Mesothelial cell of epicardium (in vitro differentiated cells): ENCODE results near the gene FOXD2. TPM values are rescaled to one million over a fixed set of nuclear protein-coding genes. Genes with fewer than 3 reads are reported as not detected.

Experiments
- DNase-seq, 2 experiments: peaks; one replicate each; pipeline ENCODE4 v3.0.0; 2021; ENCODE audit warnings: low spot score in 2 of 2; ENCODE audit not compliant: unreplicated experiment in 2 of 2
- H3K27ac Mint-ChIP-seq: 2 replicates; pipeline ENCODE4 v1.8.0; 2021; ENCODE audit warnings: mixed read lengths
- H3K27me3 Mint-ChIP-seq: 2 replicates; pipeline ENCODE4 v1.8.0; 2021; ENCODE audit warnings: low read depth, mixed read lengths
- H3K36me3 Mint-ChIP-seq: 2 replicates; pipeline ENCODE4 v1.8.0; 2021; ENCODE audit warnings: mixed read lengths
- H3K4me1 Mint-ChIP-seq: 2 replicates; pipeline ENCODE4 v1.8.0; 2021; ENCODE audit warnings: mixed read lengths
- H3K4me3 Mint-ChIP-seq: 2 replicates; pipeline ENCODE4 v1.8.0; 2021; ENCODE audit warnings: mild to moderate bottlenecking, moderate library complexity, mixed read lengths
- H3K9me3 Mint-ChIP-seq: 2 replicates; pipeline ENCODE4 v1.8.0; 2021; ENCODE audit warnings: mixed read lengths
- CTCF ChIP-seq: fragments of 200-600 bp; sonication (generic); IDR thresholded peaks from one replicate; pipeline ENCODE4 v1.5.0; 2021; ENCODE audit warnings: antibody characterized with exemption; ENCODE audit not compliant: unreplicated experiment
- total RNA-seq: library from RNA; stranded (reverse); gene quantifications from 3 replicates; pipeline ENCODE4 v1.2.1, GENCODE V29; 2021

FOXD2 gene
- total RNA-seq, 1 donor from 2014 or later: 0.98 TPM

GRCh38 chr1:47395433-47395832, 42.4 kb upstream of the FOXD2 start:
- Mint-ChIP-seq H3K9me3 (no peaks in the 10 kb centered on the region), H3K4me1 (peaks cover 3% of the 10 kb centered on the region), H3K36me3 (no peaks in the 10 kb centered on the region), H3K27ac (no peak overlapping the region), H3K4me3 (no peak overlapping the region), H3K27me3 (peaks cover 63% of the 10 kb centered on the region)
- TF ChIP-seq CTCF: no peak
- no peak for DNase-seq

DNA sequence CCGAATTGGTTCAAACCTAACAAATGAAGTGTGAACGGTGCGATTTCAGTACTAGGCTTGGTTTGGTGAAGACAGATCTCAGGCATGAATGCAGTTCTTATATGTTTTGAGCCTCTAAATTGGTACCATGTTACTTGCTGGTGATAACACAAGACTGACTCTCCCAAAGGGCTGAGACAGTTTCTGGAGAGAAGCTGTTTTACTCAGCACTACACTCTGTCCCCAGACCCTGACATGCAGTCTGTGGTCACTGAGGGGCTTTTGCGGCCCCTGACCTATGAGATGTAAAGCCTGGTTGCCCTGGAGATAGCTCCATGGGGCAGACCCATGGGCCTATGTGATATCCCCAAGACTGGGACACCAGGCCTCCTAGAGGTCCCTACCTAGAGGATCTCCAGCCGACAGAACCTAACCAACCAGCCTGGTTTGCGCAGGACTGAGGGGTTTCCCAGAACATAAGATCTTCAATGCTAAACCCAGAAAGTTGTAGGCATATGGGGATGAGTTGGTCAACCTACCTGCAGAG, 41.1 kb upstream of the FOXD2 start:
- peaks cover 71% of the 10 kb centered on the region for H3K27me3 Mint-ChIP-seq
- no peak for TF ChIP-seq CTCF
- no peaks in the 10 kb centered on the region for H3K9me3 Mint-ChIP-seq
- no peak overlapping the region for H3K4me3 Mint-ChIP-seq
- no peak for DNase-seq
- H3K4me1 Mint-ChIP-seq: peaks cover 3% of the 10 kb centered on the region
- no peaks in the 10 kb centered on the region for H3K36me3 Mint-ChIP-seq
- no peak overlapping the region for H3K27ac Mint-ChIP-seq

DNA sequence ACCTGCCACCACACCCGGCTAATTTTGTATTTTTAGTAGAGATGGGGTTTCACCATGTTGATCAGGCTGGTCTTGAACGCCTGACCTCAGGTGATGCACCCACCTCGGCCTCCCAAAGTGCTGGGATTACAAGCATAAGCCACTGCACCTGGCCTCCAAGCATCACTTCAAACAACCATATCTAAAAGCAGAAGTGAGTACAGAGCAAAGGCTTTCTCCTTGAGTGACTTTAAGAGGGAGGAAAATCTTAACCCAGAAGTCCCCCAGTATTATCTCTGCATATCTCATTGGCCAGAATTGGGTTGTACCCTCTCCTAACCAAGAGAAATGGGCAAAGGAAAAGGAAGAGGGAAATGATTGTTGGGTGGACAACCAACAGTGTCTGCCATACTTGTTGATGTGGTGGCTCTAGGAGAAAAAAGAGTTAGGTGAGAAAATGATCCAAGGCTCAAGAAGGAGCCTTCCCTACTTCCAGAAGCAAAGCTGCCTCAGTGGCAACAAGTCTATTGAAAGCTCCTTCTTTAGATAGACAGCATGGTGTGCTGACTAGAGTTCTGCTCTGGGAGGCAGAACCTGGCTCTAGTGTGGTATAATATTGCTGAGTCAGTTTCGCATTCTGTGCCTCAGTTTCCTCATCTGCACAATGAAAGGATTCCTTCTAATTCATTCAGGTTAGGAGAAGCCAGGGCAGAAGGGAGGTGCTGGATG, 38.6 kb upstream of the FOXD2 start:
- no peak for TF ChIP-seq CTCF
- no peak overlapping the region for H3K4me3 Mint-ChIP-seq
- H3K36me3 Mint-ChIP-seq: no peaks in the 10 kb centered on the region
- no peak overlapping the region for H3K27ac Mint-ChIP-seq
- DNase-seq: no peak
- no peaks in the 10 kb centered on the region for H3K9me3 Mint-ChIP-seq
- peaks cover 70% of the 10 kb centered on the region for H3K27me3 Mint-ChIP-seq
- no peaks in the 10 kb centered on the region for H3K4me1 Mint-ChIP-seq

GRCh38 chr1:47399846-47400155, 38.0 kb upstream of the FOXD2 start:
- Mint-ChIP-seq H3K27me3 (peaks cover 65% of the 10 kb centered on the region), H3K4me3 (no peak overlapping the region), H3K9me3 (no peaks in the 10 kb centered on the region), H3K36me3 (no peaks in the 10 kb centered on the region), H3K27ac (no peak overlapping the region), H3K4me1 (no peaks in the 10 kb centered on the region)
- DNase-seq: no peak
- no peak for TF ChIP-seq CTCF

- H3K36me3 Mint-ChIP-seq: no peaks in the 10 kb centered on the region
- TF ChIP-seq CTCF: no peak
- no peaks in the 10 kb centered on the region for H3K9me3 Mint-ChIP-seq
- H3K4me1 Mint-ChIP-seq: peaks cover 4% of the 10 kb centered on the region
- peaks cover 55% of the 10 kb centered on the region for H3K27me3 Mint-ChIP-seq
- DNase-seq: no peak
- no peak overlapping the region for H3K4me3 Mint-ChIP-seq
- H3K27ac Mint-ChIP-seq: no peak overlapping the region
Measured at GRCh38 chr1:47401761-47402160, 36.1 kb upstream of the FOXD2 start.

GRCh38 chr1:47402591-47402990, 35.3 kb upstream of the FOXD2 start:
- Mint-ChIP-seq H3K4me3 (no peak overlapping the region), H3K9me3 (no peaks in the 10 kb centered on the region), H3K36me3 (no peaks in the 10 kb centered on the region), H3K27ac (no peak overlapping the region), H3K4me1 (peaks cover 8% of the 10 kb centered on the region), H3K27me3 (peaks cover 49% of the 10 kb centered on the region)
- no peak for TF ChIP-seq CTCF
- no peak for DNase-seq
